OCI-M2 (cell line): Measurements from ENCODE around the gene METTL13.

Source experiments
- DNase-seq: peaks from one replicate; lab custom pipeline; 2025; ENCODE audit not compliant: unreplicated experiment; lab: John Stamatoyannopoulos, UW

Gene METTL13

GRCh38 chr1:171801487-171801891 lies 20.0 kb downstream of the METTL13 start:
- DNase-seq, result no peak

- no peak for DNase-seq
Measured at GRCh38 chr1:171802207-171802606, 20.7 kb downstream of the METTL13 start.

- DNase-seq, result no peak
Measured at GRCh38 chr1:171803045-171803444, 21.6 kb downstream of the METTL13 start.

GRCh38 chr1:171803461-171804022 lies 22.1 kb downstream of the METTL13 start:
- no peak for DNase-seq

GRCh38 chr1:171805395-171806115 lies 24.1 kb downstream of the METTL13 start:
- DNase-seq, result no peak

- no peak for DNase-seq
Measured at GRCh38 chr1:171807556-171807955, 26.1 kb downstream of the METTL13 start.

- DNase-seq, result no peak
Measured at GRCh38 chr1:171809834-171810233, 28.4 kb downstream of the METTL13 start.

GRCh38 chr1:171811672-171812071 lies 30.2 kb downstream of the METTL13 start:
- DNase-seq, result no peak

GRCh38 chr1:171814692-171815091 lies 33.2 kb downstream of the METTL13 start:
- no peak for DNase-seq

GRCh38 chr1:171816300-171816901 lies 34.9 kb downstream of the METTL13 start:
- no peak for DNase-seq

GRCh38 chr1:171817511-171818265 lies 36.2 kb downstream of the METTL13 start:
- no peak for DNase-seq

- DNase-seq, result no peak
Measured at GRCh38 chr1:171819946-171820345, 38.5 kb downstream of the METTL13 start.

- DNase-seq, result no peak
Measured at GRCh38 chr1:171826973-171827372, 45.5 kb downstream of the METTL13 start.

- DNase-seq, result no peak
Measured at GRCh38 chr1:171828794-171829193, 47.3 kb downstream of the METTL13 start.

GRCh38 chr1:171833091-171833825 lies 51.8 kb downstream of the METTL13 start:
- no peak for DNase-seq

- no peak for DNase-seq
Measured at GRCh38 chr1:171834821-171835220, 53.4 kb downstream of the METTL13 start.

- no peak for DNase-seq
Measured at GRCh38 chr1:171835891-171836290, 54.4 kb downstream of the METTL13 start.

GRCh38 chr1:171841050-171841910 lies 59.8 kb downstream of the METTL13 start, which contains the start of gene DNM3:
Gene DNM3 (plus strand): TSS chr1:171841498. CDS start chr1:171841657, 159 bp downstream.
- DNase-seq, result no peak

- DNase-seq, result no peak
Measured at GRCh38 chr1:171841931-171842761, 60.7 kb downstream of the METTL13 start.
